ENCODE data around the gene SLC25A43. TPM values are rescaled to one million over a fixed set of nuclear protein-coding genes. Genes with fewer than 3 reads are reported as not detected.

The SLC25A43 gene
- total RNA-seq, 1 donor from 2014 or later: 13.4 TPM

- no peak for FAIRE-seq
- Histone ChIP-seq H3K27me3 (ENCODE audit: control insufficient read depth, insufficient read depth, low read length) (no peaks in the 10 kb centered on the region), H3K4me3 (ENCODE audit: low read depth, low read length) (no peak overlapping the region), H3K36me3 (ENCODE audit: control insufficient read depth, insufficient read depth, low read length) (no peaks in the 10 kb centered on the region)
- TF ChIP-seq CTCF (IDR thresholded peaks at IDR 0.05; ENCODE audit: insufficient read depth, low read length, severe bottlenecking): no peak
- DNase-seq (ENCODE audit: low read depth): peak; percentile 54
Measured at GRCh38 chrX:119477812-119478232, 78.7 kb downstream of the SLC25A43 start.

GRCh38 chrX:119478504-119478903, 79.4 kb downstream of the SLC25A43 start:
- DNase-seq (ENCODE audit: low read depth) (no peak), FAIRE-seq (no peak)
- Histone ChIP-seq H3K4me3 (ENCODE audit: low read depth, low read length) (no peak overlapping the region), H3K36me3 (ENCODE audit: control insufficient read depth, insufficient read depth, low read length) (no peaks in the 10 kb centered on the region), H3K27me3 (ENCODE audit: control insufficient read depth, insufficient read depth, low read length) (no peaks in the 10 kb centered on the region)
- no peak for TF ChIP-seq CTCF (IDR thresholded peaks at IDR 0.05; ENCODE audit: insufficient read depth, low read length, severe bottlenecking)

DNA sequence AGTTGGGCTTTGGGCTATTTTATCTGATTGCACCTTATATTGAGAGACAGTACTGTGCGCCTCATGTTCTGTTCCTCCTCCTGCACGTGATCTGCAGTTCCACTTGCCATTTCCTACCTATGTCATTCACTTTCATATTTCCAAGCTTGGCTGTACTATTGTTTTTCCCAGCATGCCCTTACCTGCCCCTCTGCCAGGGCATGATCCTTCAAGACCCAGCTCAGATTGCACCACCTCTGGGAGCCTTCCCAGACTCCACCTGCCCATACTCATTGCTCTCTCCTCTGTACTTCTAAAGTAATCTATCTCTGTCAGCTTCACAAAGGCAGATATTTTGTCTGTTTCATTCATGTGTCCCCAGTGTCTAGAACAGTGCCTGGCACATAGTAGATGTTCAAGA, 80.7 kb downstream of the SLC25A43 start:
- DNase-seq (ENCODE audit: low read depth) (peak; percentile 89), FAIRE-seq (no peak)
- H3K27me3 ChIP-seq (ENCODE audit: control insufficient read depth, insufficient read depth, low read length): no peaks in the 10 kb centered on the region
- no peak for TF ChIP-seq CTCF (IDR thresholded peaks at IDR 0.05; ENCODE audit: insufficient read depth, low read length, severe bottlenecking)
- no peaks in the 10 kb centered on the region for H3K36me3 ChIP-seq (ENCODE audit: control insufficient read depth, insufficient read depth, low read length)
- no peak overlapping the region for H3K4me3 ChIP-seq (ENCODE audit: low read depth, low read length)

DNA sequence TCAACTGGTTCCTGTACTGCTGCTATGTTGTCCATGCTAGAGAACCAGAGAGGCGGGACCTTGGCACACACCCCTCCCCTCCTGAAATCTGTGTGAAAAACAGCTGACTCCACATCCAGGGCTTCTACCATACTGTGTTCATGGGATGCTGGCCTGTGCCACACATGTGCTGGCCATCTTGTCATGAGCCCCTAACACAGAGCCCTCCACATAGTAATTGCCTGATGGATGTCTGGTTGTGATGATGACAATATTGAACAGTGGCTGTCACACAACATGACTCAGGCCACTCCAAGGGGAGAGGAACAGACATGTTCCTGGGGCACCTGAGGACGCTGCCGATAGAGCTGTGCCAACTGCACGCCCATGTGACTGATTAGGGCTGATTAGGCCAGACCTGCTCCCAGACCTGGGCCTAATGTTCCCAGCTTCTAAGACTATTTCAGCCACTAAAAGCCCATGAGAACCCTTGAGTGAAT, 82.2 kb downstream of the SLC25A43 start:
- Histone ChIP-seq H3K4me3 (ENCODE audit: low read depth, low read length) (no peak overlapping the region), H3K36me3 (ENCODE audit: control insufficient read depth, insufficient read depth, low read length) (no peaks in the 10 kb centered on the region), H3K27me3 (ENCODE audit: control insufficient read depth, insufficient read depth, low read length) (no peaks in the 10 kb centered on the region)
- DNase-seq (ENCODE audit: low read depth) (no peak), FAIRE-seq (peak; percentile 73)
- no peak for TF ChIP-seq CTCF (IDR thresholded peaks at IDR 0.05; ENCODE audit: insufficient read depth, low read length, severe bottlenecking)

- DNase-seq (ENCODE audit: low read depth): no peak
- no peaks in the 10 kb centered on the region for H3K27me3 ChIP-seq (ENCODE audit: control insufficient read depth, insufficient read depth, low read length)
- no peak overlapping the region for H3K4me3 ChIP-seq (ENCODE audit: low read depth, low read length)
- H3K36me3 ChIP-seq (ENCODE audit: control insufficient read depth, insufficient read depth, low read length): no peaks in the 10 kb centered on the region
- no peak for TF ChIP-seq CTCF (IDR thresholded peaks at IDR 0.05; ENCODE audit: insufficient read depth, low read length, severe bottlenecking)
- FAIRE-seq: no peak
Measured at GRCh38 chrX:119482041-119482440, 82.9 kb downstream of the SLC25A43 start.

Measured in bronchial epithelial cell (primary cell).